GM18909 (cell line): ENCODE data around the gene MAPT.
A peak's percentile ranks its signal among the peaks of the same experiment; 100 is the strongest.

ENCODE experiments used
- ATAC-seq: cut with Tn5 transposase; IDR thresholded peaks from one replicate; pipeline ENCODE4 v1.9.1; 2021; ENCODE audit warnings: mild to moderate bottlenecking; ENCODE audit not compliant: unreplicated experiment, poor library complexity

The MAPT gene

DNA sequence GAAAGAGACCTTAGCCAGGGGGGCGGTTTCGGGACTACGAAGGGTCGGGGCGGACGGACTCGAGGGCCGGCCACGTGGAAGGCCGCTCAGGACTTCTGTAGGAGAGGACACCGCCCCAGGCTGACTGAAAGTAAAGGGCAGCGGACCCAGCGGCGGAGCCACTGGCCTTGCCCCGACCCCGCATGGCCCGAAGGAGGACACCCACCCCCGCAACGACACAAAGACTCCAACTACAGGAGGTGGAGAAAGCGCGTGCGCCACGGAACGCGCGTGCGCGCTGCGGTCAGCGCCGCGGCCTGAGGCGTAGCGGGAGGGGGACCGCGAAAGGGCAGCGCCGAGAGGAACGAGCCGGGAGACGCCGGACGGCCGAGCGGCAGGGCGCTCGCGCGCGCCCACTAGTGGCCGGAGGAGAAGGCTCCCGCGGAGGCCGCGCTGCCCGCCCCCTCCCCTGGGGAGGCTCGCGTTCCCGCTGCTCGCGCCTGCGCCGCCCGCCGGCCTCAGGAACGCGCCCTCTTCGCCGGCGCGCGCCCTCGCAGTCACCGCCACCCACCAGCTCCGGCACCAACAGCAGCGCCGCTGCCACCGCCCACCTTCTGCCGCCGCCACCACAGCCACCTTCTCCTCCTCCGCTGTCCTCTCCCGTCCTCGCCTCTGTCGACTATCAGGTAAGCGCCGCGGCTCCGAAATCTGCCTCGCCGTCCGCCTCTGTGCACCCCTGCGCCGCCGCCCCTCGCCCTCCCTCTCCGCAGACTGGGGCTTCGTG is at the start of gene MAPT:
Gene MAPT (plus strand): TSS at position 533 of the 763 bp plus-strand sequence. CDS start 67,784 bp downstream, outside the sequence.
- ATAC-seq, result peak; percentile 82

GRCh38 chr17:45844695-45845375 is 49.5 kb upstream of the MAPT start, which contains the start of gene SPPL2C:
Gene SPPL2C, plus strand, starts transcription at chr17:45844881. Its CDS starts 26 bp downstream, at chr17:45844907.
- ATAC-seq, result no peak

GRCh38 chr17:45845376-45846185 is 48.8 kb upstream of the MAPT start:
- no peak for ATAC-seq

- no peak for ATAC-seq
Measured at GRCh38 chr17:45846223-45846622, 48.1 kb upstream of the MAPT start.

DNA sequence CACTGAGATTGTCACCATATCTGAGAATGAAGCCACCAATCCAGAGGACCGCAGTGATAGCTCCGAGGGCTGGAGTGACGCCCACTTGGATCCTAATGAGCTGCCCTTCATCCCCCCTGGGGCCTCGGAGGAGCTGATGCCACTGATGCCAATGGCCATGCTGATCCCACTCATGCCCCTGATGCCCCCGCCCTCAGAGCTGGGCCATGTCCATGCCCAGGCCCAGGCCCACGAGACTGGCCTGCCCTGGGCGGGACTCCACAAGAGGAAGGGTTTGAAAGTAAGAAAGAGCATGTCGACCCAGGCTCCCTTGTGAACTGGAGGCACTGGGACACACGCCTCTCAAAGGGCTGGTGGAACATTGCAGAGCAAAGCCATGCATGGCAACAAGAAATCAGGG is 47.7 kb upstream of the MAPT start:
- ATAC-seq, result no peak

GRCh38 chr17:45847101-45847500 is 47.3 kb upstream of the MAPT start:
- ATAC-seq, result no peak

GRCh38 chr17:45847747-45848146 is 46.6 kb upstream of the MAPT start:
- no peak for ATAC-seq

DNA sequence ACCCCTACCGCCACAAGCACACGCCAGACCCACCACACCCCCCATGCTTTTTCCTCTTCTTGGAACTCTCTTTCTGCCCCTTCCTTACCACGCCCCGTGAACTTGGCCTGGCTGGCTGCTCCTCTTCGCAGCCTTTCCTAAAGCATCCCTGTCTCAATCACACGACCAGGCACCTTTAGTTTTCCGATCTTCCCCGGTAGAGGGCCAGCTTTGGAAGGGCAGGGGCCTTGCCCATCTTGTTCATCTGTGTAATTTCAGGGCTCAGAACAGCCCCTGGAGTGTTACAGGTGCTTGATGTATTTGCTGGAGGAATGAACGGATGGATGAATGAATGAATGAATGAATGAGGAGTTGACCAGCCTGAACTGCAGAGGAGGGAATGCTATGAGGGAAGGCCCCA is 45.9 kb upstream of the MAPT start:
- no peak for ATAC-seq

DNA sequence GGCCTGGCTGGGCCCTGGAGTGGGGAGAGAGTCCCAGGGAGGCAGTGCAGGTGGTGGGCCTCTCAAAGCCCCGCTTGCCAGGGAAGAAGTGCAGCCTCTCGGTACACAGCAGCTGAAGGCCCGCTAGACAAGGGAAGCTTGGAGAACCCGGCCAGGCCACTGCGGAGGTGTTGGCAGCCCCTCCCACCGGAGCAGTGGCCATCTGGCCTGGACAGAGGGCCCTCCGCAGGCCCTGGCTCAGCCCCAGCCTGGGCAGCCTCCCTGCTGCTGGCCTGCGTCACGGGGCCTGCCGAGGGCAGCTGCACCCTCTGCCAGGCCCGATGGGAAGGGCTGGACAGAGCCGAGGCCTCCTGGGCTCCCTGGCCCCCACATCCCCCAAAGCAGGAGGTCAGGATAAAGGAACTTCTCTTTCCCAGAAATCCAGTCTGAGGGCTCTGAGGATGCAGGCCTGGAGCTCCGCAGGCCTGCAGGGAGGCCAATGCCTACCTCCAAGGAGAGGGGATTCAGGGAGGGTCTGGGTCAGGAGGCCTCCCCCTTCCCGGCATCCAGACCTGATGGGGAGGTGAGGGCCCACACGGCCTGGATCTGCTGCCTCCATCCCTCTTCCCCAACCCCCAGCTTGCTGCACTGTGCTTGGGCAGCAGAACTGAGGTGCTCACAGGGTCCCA is 45.4 kb upstream of the MAPT start:
- no peak for ATAC-seq

DNA sequence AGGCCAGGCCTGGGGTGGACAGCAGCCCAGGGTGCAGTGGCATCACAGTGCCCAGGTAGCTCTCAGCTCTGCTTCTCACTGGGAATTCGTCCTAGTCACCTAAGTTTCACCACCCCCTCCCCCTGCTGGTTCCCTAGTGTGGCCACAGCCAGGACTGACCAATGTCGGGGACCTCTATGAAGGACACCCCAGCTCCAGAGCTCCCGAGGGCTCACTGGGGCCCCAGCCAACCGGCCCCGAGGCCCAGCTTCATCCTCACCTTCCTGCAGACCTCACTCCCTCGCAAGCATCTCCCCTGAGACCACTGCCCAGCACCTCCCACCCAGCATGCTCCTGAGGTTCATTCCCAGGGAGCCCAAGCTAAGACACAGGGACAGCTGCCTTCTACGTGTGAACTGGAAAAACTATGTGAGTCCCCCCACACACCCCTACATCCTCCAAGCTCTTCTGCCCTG is 44.8 kb upstream of the MAPT start:
- no peak for ATAC-seq

- no peak for ATAC-seq
Measured at GRCh38 chr17:45850011-45850410, 44.3 kb upstream of the MAPT start.

- no peak for ATAC-seq
Measured at GRCh38 chr17:45850468-45850867, 43.9 kb upstream of the MAPT start.

DNA sequence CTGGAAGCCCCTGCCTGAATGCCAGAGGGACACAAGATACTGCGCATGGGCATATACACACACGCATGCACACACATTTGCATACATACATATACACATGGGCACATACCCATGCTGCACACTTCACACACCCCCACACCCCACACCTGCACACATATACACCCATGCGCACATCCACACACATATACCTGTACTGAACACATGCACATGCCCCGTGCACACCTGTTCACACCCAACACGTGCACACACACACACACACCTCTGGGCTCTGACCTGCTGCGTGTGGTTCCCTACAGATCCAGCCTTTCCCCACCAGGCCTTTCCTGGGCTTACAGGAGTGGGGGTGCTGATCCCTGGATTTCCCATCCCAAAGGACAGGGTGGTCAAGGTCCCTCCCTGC is 43.3 kb upstream of the MAPT start:
- no peak for ATAC-seq

DNA sequence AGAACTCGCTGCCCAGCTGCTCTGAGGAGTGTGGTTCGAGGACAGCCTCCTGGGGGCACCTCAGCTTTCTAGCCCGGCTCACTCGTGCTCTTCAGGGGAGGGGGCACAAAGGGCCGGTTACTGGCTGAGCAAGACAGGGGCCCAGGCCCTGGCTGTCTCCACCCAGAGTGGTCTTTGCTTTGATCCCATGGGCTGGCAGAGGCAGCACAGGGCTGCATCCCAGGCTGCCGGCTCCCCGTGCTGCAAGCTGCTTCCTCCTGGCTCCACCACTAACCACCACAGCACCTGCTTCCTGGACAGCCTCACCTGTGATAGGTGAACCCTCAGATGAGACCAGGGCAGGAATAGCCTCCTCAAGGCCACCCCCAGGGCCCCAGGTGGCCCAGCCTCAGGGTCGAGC is 42.9 kb upstream of the MAPT start:
- ATAC-seq, result no peak

- no peak for ATAC-seq
Measured at GRCh38 chr17:45851873-45852272, 42.5 kb upstream of the MAPT start.

GRCh38 chr17:45852535-45853297 is 41.6 kb upstream of the MAPT start:
- ATAC-seq, result no peak

- ATAC-seq, result no peak
Measured at GRCh38 chr17:45854209-45854608, 40.1 kb upstream of the MAPT start.

GRCh38 chr17:45855691-45856336 is 38.5 kb upstream of the MAPT start:
- ATAC-seq, result no peak
